WTC11 (cell line): ENCODE data around the gene PARL.

Source experiments
- ATF1 ChIP-seq: sonication (generic); formaldehyde crosslinking; IDR thresholded peaks from 2 replicates; pipeline ENCODE4 v1.8.1; 2023; ENCODE audit warnings: mild to moderate bottlenecking, moderate library complexity, missing genetic modification reagents
- CBFB ChIP-seq: sonication (generic); formaldehyde crosslinking; IDR thresholded peaks from 2 replicates; pipeline ENCODE4 v1.8.1; 2022; ENCODE audit warnings: mild to moderate bottlenecking, low read depth, missing genetic modification reagents
- CTCF ChIP-seq: fragments of 200-600 bp; IDR thresholded peaks from 2 replicates; pipeline ENCODE4 v1.8.0; 2022; ENCODE audit warnings: antibody characterized with exemption
- FOXK1 ChIP-seq: sonication (generic); formaldehyde crosslinking; IDR thresholded peaks from 2 replicates; pipeline ENCODE4 v1.8.0; 2022; ENCODE audit warnings: mild to moderate bottlenecking, moderate library complexity, missing genetic modification reagents
- NR1H2 ChIP-seq: sonication (generic); formaldehyde crosslinking; IDR thresholded peaks from 2 replicates; pipeline ENCODE4 v1.9.0; 2021; ENCODE audit warnings: mild to moderate bottlenecking, moderate library complexity, missing genetic modification reagents
- STAT6 ChIP-seq: sonication (generic); formaldehyde crosslinking; conservative IDR thresholded peaks from 2 replicates; pipeline ENCODE4 v1.8.1; 2023; ENCODE audit warnings: mild to moderate bottlenecking, low read depth, missing genetic modification reagents, moderate library complexity
- TEAD4 ChIP-seq: sonication (generic); formaldehyde crosslinking; IDR thresholded peaks from 2 replicates; pipeline ENCODE4 v1.8.0; 2022; ENCODE audit warnings: mild to moderate bottlenecking, missing genetic modification reagents
- ZNF138 ChIP-seq: sonication (generic); formaldehyde crosslinking; conservative IDR thresholded peaks from 2 replicates; pipeline ENCODE4 v1.8.1; 2022; ENCODE audit warnings: mild to moderate bottlenecking, moderate library complexity, missing genetic modification reagents
- ZNF232 ChIP-seq: sonication (generic); formaldehyde crosslinking; IDR thresholded peaks from 2 replicates; pipeline ENCODE4 v1.8.0; 2022; ENCODE audit warnings: mild to moderate bottlenecking, missing genetic modification reagents
- TF ChIP-seq, protein P1 (sequence below): fragments of 250-450 bp; sonication (Bioruptor Pico); IDR thresholded peaks from 2 replicates; pipeline ENCODE4 v1.8.0; 2021; ENCODE audit warnings: mild to moderate bottlenecking
- TF ChIP-seq, protein P2 (sequence below): sonication (generic); formaldehyde crosslinking; IDR thresholded peaks from 2 replicates; pipeline ENCODE4 v1.8.1; 2023; ENCODE audit warnings: mild to moderate bottlenecking, missing genetic modification reagents, borderline replicate concordance
- TF ChIP-seq, protein P3 (sequence below): sonication (generic); formaldehyde crosslinking; IDR thresholded peaks from 2 replicates; pipeline ENCODE4 v1.8.0; 2022; ENCODE audit warnings: mild to moderate bottlenecking, missing genetic modification reagents

DNA sequence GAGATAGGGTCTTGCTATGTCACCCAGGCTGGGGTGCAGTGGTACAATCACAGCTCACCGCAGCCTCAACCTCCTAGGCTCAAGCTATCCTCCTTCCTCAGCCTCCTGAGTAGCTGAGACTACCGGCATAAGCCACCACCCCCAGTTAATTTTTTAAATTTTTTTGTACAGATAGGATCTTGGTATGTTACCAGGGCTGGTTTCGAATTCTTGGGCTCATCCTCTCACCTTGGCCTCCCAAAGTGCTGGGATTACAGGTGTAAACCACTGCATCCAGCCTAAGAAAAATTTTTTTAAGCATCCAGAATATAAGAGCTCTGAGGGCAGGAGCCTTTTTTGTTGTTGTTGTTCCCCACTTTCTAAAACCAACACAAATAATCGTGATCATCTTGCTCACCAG is 44.9 kb downstream of the PARL start:
- TF ChIP-seq STAT6 (CRISPR knock-in tag) (no peak), CTCF (no peak), FOXK1 (CRISPR knock-in tag) (no peak), ZNF232 (CRISPR knock-in tag) (no peak), TEAD4 (CRISPR knock-in tag) (no peak), CBFB (CRISPR knock-in tag) (no peak), ZNF138 (CRISPR knock-in tag) (no peak), NR1H2 (CRISPR knock-in tag) (no peak), ATF1 (CRISPR knock-in tag) (no peak)
- TF ChIP-seq, protein P1, sequence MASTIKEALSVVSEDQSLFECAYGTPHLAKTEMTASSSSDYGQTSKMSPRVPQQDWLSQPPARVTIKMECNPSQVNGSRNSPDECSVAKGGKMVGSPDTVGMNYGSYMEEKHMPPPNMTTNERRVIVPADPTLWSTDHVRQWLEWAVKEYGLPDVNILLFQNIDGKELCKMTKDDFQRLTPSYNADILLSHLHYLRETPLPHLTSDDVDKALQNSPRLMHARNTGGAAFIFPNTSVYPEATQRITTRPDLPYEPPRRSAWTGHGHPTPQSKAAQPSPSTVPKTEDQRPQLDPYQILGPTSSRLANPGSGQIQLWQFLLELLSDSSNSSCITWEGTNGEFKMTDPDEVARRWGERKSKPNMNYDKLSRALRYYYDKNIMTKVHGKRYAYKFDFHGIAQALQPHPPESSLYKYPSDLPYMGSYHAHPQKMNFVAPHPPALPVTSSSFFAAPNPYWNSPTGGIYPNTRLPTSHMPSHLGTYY = no peak
- TF ChIP-seq, protein P2, sequence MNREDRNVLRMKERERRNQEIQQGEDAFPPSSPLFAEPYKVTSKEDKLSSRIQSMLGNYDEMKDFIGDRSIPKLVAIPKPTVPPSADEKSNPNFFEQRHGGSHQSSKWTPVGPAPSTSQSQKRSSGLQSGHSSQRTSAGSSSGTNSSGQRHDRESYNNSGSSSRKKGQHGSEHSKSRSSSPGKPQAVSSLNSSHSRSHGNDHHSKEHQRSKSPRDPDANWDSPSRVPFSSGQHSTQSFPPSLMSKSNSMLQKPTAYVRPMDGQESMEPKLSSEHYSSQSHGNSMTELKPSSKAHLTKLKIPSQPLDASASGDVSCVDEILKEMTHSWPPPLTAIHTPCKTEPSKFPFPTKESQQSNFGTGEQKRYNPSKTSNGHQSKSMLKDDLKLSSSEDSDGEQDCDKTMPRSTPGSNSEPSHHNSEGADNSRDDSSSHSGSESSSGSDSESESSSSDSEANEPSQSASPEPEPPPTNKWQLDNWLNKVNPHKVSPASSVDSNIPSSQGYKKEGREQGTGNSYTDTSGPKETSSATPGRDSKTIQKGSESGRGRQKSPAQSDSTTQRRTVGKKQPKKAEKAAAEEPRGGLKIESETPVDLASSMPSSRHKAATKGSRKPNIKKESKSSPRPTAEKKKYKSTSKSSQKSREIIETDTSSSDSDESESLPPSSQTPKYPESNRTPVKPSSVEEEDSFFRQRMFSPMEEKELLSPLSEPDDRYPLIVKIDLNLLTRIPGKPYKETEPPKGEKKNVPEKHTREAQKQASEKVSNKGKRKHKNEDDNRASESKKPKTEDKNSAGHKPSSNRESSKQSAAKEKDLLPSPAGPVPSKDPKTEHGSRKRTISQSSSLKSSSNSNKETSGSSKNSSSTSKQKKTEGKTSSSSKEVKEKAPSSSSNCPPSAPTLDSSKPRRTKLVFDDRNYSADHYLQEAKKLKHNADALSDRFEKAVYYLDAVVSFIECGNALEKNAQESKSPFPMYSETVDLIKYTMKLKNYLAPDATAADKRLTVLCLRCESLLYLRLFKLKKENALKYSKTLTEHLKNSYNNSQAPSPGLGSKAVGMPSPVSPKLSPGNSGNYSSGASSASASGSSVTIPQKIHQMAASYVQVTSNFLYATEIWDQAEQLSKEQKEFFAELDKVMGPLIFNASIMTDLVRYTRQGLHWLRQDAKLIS (CRISPR knock-in tag) = no peak
- TF ChIP-seq, protein P3, sequence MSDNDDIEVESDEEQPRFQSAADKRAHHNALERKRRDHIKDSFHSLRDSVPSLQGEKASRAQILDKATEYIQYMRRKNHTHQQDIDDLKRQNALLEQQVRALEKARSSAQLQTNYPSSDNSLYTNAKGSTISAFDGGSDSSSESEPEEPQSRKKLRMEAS (CRISPR knock-in tag) = no peak
